Activated CD4-positive, alpha-beta T cell treated with anti-CD3 and anti-CD28 coated beads, Interleukin-10, Interleukin-2, amounts not matched to agents 100 ng/mL and 50 ng/mL, durations not matched to agents 16 hours and 8 hours (primary cell): ENCODE measurements around the gene NOXA1.
"Not testable (repeated sequence)": the region's sequence is repeated elsewhere in the genome, so short reads cannot be mapped to it uniquely, and the experiment has no call there.

Source experiments
- DNase-seq: peaks from one replicate; pipeline ENCODE4 v3.0.0-alpha.2; 2020

NOXA1 gene

DNA sequence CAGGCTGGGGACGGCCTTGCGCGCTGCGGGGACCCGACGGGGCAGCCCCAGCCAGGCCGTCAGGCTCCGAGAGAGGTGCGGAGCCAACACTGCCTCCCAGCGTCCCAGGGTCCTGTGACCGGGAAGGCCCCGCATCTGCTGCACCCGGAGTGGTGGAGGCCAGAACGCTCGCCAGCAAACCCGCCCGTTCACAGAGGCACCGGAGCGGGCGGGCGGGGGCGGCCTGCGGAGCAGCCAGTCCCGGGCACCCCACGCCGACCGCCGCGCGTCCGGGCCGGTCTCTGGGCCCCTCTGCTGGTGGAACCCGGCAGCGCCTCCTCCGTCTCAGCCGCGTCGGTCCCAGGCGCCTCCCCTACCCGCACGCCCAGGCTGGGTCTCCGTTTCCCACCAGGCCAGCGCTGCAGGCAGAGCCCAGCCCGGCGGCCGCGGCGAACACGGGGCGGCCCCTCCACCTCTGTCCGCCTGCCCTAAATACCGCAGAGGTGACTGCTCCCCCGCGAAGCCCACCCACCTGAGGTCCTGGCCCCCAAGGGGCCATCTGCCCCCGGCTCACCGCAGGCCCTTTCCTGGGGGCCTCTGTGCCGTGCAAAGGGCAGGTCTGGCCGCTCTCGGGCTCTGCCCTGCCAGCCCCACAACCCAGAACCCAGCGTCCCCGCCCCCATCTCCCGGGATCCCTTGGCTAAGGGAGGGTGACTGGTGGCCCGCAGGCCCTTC, 16.2 kb upstream of the NOXA1 start:
- DNase-seq: peak; percentile 60

- no peak for DNase-seq
Measured at GRCh38 chr9:137407590-137408300, 15.4 kb upstream of the NOXA1 start.

- no peak for DNase-seq
Measured at GRCh38 chr9:137408651-137409405, 14.4 kb upstream of the NOXA1 start.

- DNase-seq: no peak
Measured at GRCh38 chr9:137409515-137409914, 13.7 kb upstream of the NOXA1 start.

GRCh38 chr9:137410236-137410890, 12.8 kb upstream of the NOXA1 start:
- DNase-seq: not testable (repeated sequence)

GRCh38 chr9:137410891-137411249, 12.3 kb upstream of the NOXA1 start:
- DNase-seq: no peak

GRCh38 chr9:137411260-137411644, 11.9 kb upstream of the NOXA1 start:
- no peak for DNase-seq

GRCh38 chr9:137411645-137412380, 11.4 kb upstream of the NOXA1 start:
- peak; percentile 71 for DNase-seq

GRCh38 chr9:137412431-137412830, 10.8 kb upstream of the NOXA1 start:
- DNase-seq: no peak

DNA sequence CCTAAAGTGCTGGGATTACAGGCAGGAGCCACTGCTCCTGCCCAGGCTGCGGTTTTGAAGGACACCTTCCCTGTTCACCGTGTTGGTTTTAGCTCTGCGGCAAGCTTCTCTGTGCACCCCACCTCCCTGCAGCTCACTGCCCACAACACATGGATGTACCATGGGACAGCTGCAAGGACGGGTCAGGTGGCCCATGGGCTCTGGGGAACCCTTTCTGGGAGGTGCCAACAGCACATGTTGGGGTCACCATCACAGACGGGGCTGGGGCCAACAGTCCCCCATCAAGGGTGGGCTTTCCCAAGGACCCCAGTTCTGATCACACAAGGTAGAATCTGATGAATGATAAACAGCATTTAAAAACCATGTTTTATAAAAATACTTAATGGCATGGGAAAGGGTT, 7.7 kb upstream of the NOXA1 start:
- DNase-seq: no peak

DNA sequence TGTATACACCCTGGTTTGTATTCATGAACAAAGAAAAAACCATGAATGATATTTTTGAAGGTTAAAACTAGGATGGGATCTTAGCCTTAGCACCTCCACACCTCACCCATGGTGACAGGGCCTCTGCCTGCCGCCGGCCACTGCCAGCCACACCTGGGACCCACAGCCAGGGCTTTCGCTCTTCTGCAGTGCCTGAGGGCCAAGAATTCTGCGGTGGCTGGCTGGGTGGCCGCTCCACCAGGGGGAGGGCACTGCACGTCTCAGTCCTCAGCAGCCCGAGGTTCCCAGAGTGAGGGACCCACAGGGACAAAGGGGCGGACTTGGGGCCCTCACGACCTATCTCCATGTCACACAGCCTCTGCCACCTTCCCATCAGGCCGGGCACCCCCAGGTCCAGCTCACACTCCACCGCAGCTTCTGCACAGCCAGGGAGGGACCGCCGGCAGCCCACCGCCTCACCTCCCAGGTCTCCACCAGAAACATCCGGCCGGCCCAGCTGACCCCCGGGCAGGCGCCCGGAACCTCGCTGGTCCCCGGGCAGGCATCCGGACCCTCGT, 7.1 kb upstream of the NOXA1 start:
- no peak for DNase-seq

- no peak for DNase-seq
Measured at GRCh38 chr9:137416563-137417151, 6.5 kb upstream of the NOXA1 start.

DNA sequence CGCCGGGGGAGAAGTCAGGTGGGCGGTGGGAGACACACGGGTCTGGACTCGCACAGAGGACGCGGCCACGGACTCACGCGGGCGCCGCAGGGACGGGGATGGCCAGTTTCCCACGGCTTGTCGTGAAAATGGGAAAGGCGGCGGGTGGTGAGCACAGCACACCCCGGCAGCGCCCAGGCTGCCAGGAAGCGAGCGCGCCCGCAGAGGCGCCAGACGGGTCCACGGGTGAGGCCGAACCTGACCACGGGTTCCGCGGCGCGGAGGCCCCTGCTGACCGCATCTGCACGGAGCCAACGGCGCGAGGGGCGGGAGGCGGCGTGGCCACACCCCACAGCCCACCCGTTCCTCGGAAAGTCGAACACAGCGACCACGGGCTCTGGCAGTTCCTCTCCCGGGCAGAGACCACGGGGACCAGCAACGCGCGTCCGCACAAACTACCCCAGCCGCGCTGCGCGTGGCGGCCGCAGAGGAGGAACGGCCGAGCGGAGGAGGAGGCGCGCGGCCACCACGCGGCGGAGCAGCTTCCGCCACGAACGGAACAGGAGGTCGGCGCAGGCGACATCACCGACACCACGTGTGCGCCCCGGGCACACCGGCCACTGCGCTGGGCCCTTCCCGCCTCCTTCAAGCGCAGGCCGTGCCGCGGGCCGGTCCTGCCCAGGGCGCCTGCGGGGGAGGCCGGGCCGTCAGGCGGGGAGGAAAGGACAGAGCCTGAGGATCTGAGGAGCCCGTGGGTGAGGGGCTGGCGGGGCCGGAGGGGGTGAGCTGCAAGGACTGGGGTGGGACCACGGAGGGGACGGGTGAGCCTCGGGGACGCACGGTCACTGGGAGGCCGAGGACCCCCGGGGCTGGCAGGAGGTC, 5.8 kb upstream of the NOXA1 start:
- DNase-seq: no peak

- DNase-seq: no peak
Measured at GRCh38 chr9:137421838-137422603, 1.2 kb upstream of the NOXA1 start.

- no peak for DNase-seq
Measured at GRCh38 chr9:137423514-137424291, 510 bp downstream of the NOXA1 start.

- no peak for DNase-seq
Measured at GRCh38 chr9:137426018-137426681, 3.0 kb downstream of the NOXA1 start.

GRCh38 chr9:137427454-137428310, 4.5 kb downstream of the NOXA1 start:
- DNase-seq: no peak

GRCh38 chr9:137428311-137428630, 5.1 kb downstream of the NOXA1 start:
- no peak for DNase-seq
